Lung (tissue), 12 donors: ENCODE data around the gene SLC16A6. TPM values are rescaled to one million over a fixed set of nuclear protein-coding genes. Genes with fewer than 3 reads are reported as not detected.

Experiments
- ATAC-seq: fragments of 200-7000 bp; cut with Tn5 transposase; one replicate; pipeline ENCODE4 v1.9.1; 2020; ENCODE audit warnings: moderate number of reproducible peaks; ENCODE audit not compliant: insufficient read depth, low FRiP score
- DNase-seq, 3 donors: peaks; one replicate each; pipeline ENCODE4 v3.0.0-alpha.2; 2013 to 2017
- H3K27ac ChIP-seq, 2 donors: one replicate each; pipeline ENCODE4 v1.5.1; 2013; ENCODE audit warnings: mild to moderate bottlenecking in 2 of 2, moderate library complexity in 2 of 2, control low read depth in 1 of 2, inconsistent platforms in 1 of 2, low read depth in 1 of 2, low read length in 1 of 2
- H3K27me3 ChIP-seq, 3 donors: one replicate each; pipeline ENCODE4 v1.5.1; 2013; ENCODE audit warnings: low read length in 2 of 3; ENCODE audit not compliant: control insufficient read depth in 3 of 3, insufficient read depth in 3 of 3
- H3K36me3 ChIP-seq, 4 donors: one replicate each; pipeline ENCODE4 v1.5.1; 2013; ENCODE audit warnings: low read length in 4 of 4, mild to moderate bottlenecking in 1 of 4, moderate library complexity in 1 of 4; ENCODE audit not compliant: control insufficient read depth in 4 of 4, insufficient read depth in 4 of 4
- H3K4me1 ChIP-seq, 5 donors: one replicate each; pipeline ENCODE4 v1.5.1; 2013; ENCODE audit warnings: low read length in 5 of 5, mild to moderate bottlenecking in 2 of 5, moderate library complexity in 1 of 5; ENCODE audit not compliant: control insufficient read depth in 5 of 5, insufficient read depth in 5 of 5
- H3K4me3 ChIP-seq: one replicate; pipeline ENCODE4 v1.5.1; 2013; ENCODE audit warnings: mild to moderate bottlenecking, control low read depth, moderate library complexity
- H3K9ac ChIP-seq, 2 donors: one replicate each; pipeline ENCODE4 v1.5.1; 2013; ENCODE audit warnings: low read length in 2 of 2, control low read depth in 1 of 2; ENCODE audit not compliant: insufficient read depth in 1 of 2
- H3K9me3 ChIP-seq, 4 donors: one replicate each; pipeline ENCODE4 v1.5.1; 2013; ENCODE audit warnings: low read length in 3 of 4, mild to moderate bottlenecking in 1 of 4, moderate library complexity in 1 of 4; ENCODE audit not compliant: control insufficient read depth in 4 of 4, insufficient read depth in 3 of 4
- CTCF ChIP-seq: IDR thresholded peaks from 2 replicates; pipeline ENCODE4 v1.5.1; 2012; ENCODE audit warnings: mild to moderate bottlenecking; ENCODE audit errors: control extremely low read depth, extremely low read depth
- WGBS, 2 donors: extraction: QIAGEN DNeasy Blood & Tissue Kit; methylation state at CpG; one replicate each; pipeline ENCODE4 v1.1.7; 2013; 5-methylcytosine and 5-hydroxymethylcytosine counted together
- polyA plus RNA-seq, 2 donors: library from polyadenylated mRNA; stranded (reverse); fragments of 200-250 nt; gene quantifications; one replicate each; pipeline ENCODE4 v1.2.1, GENCODE V29; 2013
- total RNA-seq, 2 donors: library from RNA; depleted of rRNA in 1 of 2; stranded (reverse); fragments of >200 nt in 1 of 2; gene quantifications; one replicate each; pipeline ENCODE4 v1.2.1, GENCODE V29; 2014 to 2021
- donor health status: control.
- donor health status: control.
- donor health status: Bipolar disorder and iron deficiency.
- donor health status: healthy.
- donor health status: DM: yes; HTN: yes; CAD: no.

SLC16A6 gene
- total and polyA plus RNA-seq, 4 donors, result 2.0 to 10.9 (median 4.8) TPM

GRCh38 chr17:68249354-68249765, 41.6 kb downstream of the SLC16A6 start:
- Histone ChIP-seq H3K27ac (peak overlapping the region; percentile 20 to 26), H3K27me3 (no peaks in the 10 kb centered on the region), H3K36me3 (peaks cover 1 to 19% (median 2%) of the 10 kb centered on the region in 4 donors), H3K9ac (no peak overlapping the region), H3K4me3 (no peak overlapping the region), H3K4me1 (peaks cover 0 to 9% (median 6%) of the 10 kb centered on the region in 5 donors), H3K9me3 (no peaks in the 10 kb centered on the region)
- WGBS, 2 donors, result 33 to 53% methylated on average over 7 of the region's 7 CpGs
- TF ChIP-seq CTCF, result no peak
- ATAC-seq (no peak), DNase-seq (no peak)

GRCh38 chr17:68248891-68249290, 42.0 kb downstream of the SLC16A6 start:
- no peaks in the 10 kb centered on the region for H3K9me3 ChIP-seq
- H3K27me3 ChIP-seq, result no peaks in the 10 kb centered on the region
- DNase-seq, result no peak
- WGBS, 2 donors, result 57 to 60% methylated on average over 5 of the region's 5 CpGs
- H3K4me1 ChIP-seq, result peaks cover 0 to 9% (median 6%) of the 10 kb centered on the region in 5 donors
- peak overlapping the region in 1 of 2 donors; percentile 93 for H3K27ac ChIP-seq
- peaks cover 1 to 19% (median 2%) of the 10 kb centered on the region in 4 donors for H3K36me3 ChIP-seq
- ATAC-seq, result no peak
- TF ChIP-seq CTCF, result no peak
- H3K9ac ChIP-seq, result peak overlapping the region in 1 of 2 donors; percentile 81
- no peak overlapping the region for H3K4me3 ChIP-seq

GRCh38 chr17:68248199-68248825, 42.6 kb downstream of the SLC16A6 start:
- peak overlapping the region; percentile 93 for H3K4me3 ChIP-seq
- TF ChIP-seq CTCF, result no peak
- H3K9me3 ChIP-seq, result no peaks in the 10 kb centered on the region
- H3K27ac ChIP-seq, result peak overlapping the region; percentile 93 to 99
- DNase-seq (peak in 1 of 3 donors; percentile 70), ATAC-seq (peak; percentile 53)
- peaks cover 1 to 17% (median 2%) of the 10 kb centered on the region in 4 donors for H3K36me3 ChIP-seq
- H3K4me1 ChIP-seq, result peaks cover 0 to 9% (median 6%) of the 10 kb centered on the region in 5 donors
- 2 to 3% methylated on average over 19 of the region's 19 CpGs for WGBS, 2 donors
- peak overlapping the region; percentile 81 to 82 for H3K9ac ChIP-seq
- no peaks in the 10 kb centered on the region for H3K27me3 ChIP-seq
